HG02943 (cell line): Measurements from ENCODE around the gene CLOCK.

ENCODE experiments used
- ATAC-seq: cut with Tn5 transposase; IDR thresholded peaks from one replicate; pipeline ENCODE4 v1.9.1; 2021; ENCODE audit warnings: mild to moderate bottlenecking, low read depth, moderate library complexity; ENCODE audit not compliant: unreplicated experiment

CLOCK gene

GRCh38 chr4:55386840-55387239, 159.9 kb downstream of the CLOCK start:
- ATAC-seq = no peak

DNA sequence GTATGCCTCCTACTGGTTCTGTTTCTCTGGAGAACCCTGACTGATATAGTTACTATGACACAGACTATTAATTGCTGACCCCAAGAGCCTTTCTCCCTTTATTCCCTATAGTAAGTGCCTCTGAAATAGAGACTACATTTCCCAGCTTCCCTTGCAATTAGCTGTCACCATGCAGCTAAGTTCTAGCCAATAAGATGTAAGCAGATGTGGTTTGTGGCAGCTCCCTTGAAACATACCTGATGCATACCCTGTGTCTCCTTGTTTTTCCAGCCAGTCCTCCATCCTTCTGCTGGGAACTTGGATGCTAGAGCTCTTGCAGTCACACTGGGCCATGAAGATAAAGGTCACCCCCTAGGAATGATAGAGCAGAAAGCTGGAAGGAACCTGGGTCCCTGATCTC, 160.6 kb downstream of the CLOCK start:
- no peak for ATAC-seq

- ATAC-seq = no peak
These were observed 161.5 kb downstream of the CLOCK start for GRCh38 chr4:55385201-55385649.

- no peak for ATAC-seq
These were observed 164.2 kb downstream of the CLOCK start for GRCh38 chr4:55382488-55383003.

DNA sequence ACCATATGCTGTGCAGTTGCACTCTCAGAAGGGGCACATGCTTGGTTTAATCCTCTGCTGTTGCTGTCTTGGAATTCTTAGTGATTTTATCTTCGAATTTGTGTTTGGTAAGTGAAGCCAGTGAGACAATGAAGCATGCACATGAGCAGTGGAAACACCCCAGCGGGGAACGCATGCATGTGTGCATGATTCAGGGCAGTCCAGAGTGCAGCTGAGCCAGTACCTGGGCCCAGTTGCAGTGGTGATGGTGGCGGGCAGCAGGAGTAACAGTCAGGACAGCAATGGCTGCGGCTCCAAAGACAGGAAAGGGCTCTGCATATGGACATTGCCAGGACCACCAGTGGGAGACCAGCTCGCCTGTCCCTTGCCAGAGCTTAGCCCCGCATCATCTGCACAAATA, 165.2 kb downstream of the CLOCK start:
- no peak for ATAC-seq

DNA sequence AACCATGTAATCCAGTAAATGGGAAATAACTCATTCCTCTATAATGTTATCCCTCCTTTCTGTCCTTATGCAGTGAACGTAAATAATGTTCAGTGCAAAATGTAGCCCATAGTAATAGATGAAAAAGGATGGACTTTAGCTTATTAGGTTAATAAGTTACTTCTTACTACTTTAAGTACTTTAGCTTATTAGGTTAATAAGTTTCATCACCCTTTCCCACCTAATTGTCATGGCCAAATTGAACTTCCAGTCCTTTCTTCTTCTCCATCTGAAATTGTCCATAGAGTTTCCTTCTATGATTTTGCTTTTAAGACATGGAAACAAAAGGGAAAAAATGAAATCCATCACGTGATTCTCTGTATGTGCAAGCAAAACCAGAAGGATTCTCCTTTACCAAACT, 166.1 kb downstream of the CLOCK start:
- ATAC-seq = no peak

GRCh38 chr4:55378617-55379467, 167.9 kb downstream of the CLOCK start:
- no peak for ATAC-seq
